WTC11 (cell line): ENCODE results near the gene ZKSCAN3. TPM values are rescaled to one million over a fixed set of nuclear protein-coding genes. Genes with fewer than 3 reads are reported as not detected.

Experiments used
- ATAC-seq: fragments of 200-7000 bp; cut with Tn5 transposase; 2 replicates; pipeline ENCODE4 v1.10.0; 2021; ENCODE audit warnings: mild to moderate bottlenecking, moderate library complexity
- CTCF ChIA-PET: fragments of 300-600 bp; sonication (Branson Sonifier 250); formaldehyde crosslinking; loops from one replicate; lab custom pipeline; 2021; ENCODE audit warnings: antibody characterized with exemption; lab: Charles Lee
- POLR2A ChIA-PET: fragments of 350-600 bp; sonication (Branson Sonifier 250); formaldehyde crosslinking; loops from one replicate; lab custom pipeline; 2021; ENCODE audit warnings: antibody characterized with exemption; lab: Charles Lee
- DNase-seq: peaks from one replicate; pipeline ENCODE4 v3.0.0; 2021; ENCODE audit warnings: low spot score
- H3K27ac Mint-ChIP-seq: 2 replicates; pipeline ENCODE4 v1.8.0; 2021; ENCODE audit warnings: mixed read lengths
- H3K27me3 Mint-ChIP-seq: 2 replicates; pipeline ENCODE4 v1.8.0; 2021; ENCODE audit warnings: low read depth, mild to moderate bottlenecking, moderate library complexity, mixed read lengths
- H3K36me3 Mint-ChIP-seq: 2 replicates; pipeline ENCODE4 v1.8.0; 2021; ENCODE audit warnings: mixed read lengths
- H3K4me1 Mint-ChIP-seq: 2 replicates; pipeline ENCODE4 v1.8.0; 2022; ENCODE audit warnings: mixed read lengths
- H3K4me3 Mint-ChIP-seq: 2 replicates; pipeline ENCODE4 v1.8.0; 2021; ENCODE audit warnings: mild to moderate bottlenecking, moderate library complexity, mixed read lengths
- H3K9me3 Mint-ChIP-seq: 2 replicates; pipeline ENCODE4 v1.8.0; 2021; ENCODE audit warnings: mixed read lengths
- E2F1 ChIP-seq: sonication (generic); formaldehyde crosslinking; IDR thresholded peaks from 2 replicates; pipeline ENCODE4 v1.8.0; 2022; ENCODE audit warnings: mild to moderate bottlenecking, missing genetic modification reagents
- FOXK1 ChIP-seq: sonication (generic); formaldehyde crosslinking; IDR thresholded peaks from 2 replicates; pipeline ENCODE4 v1.8.0; 2022; ENCODE audit warnings: mild to moderate bottlenecking, moderate library complexity, missing genetic modification reagents
- NR2C2 ChIP-seq: sonication (generic); formaldehyde crosslinking; IDR thresholded peaks from 2 replicates; pipeline ENCODE4 v1.8.0; 2022; ENCODE audit warnings: mild to moderate bottlenecking, missing genetic modification reagents
- NR3C1 ChIP-seq: sonication (generic); formaldehyde crosslinking; conservative IDR thresholded peaks from 2 replicates; pipeline ENCODE4 v1.8.1; 2023; ENCODE audit warnings: low read depth, mild to moderate bottlenecking, missing genetic modification reagents
- RELA ChIP-seq: sonication (generic); formaldehyde crosslinking; IDR thresholded peaks from 2 replicates; pipeline ENCODE4 v1.8.1; 2022; ENCODE audit warnings: missing genetic modification reagents, mild to moderate bottlenecking, borderline replicate concordance
- ZBTB21 ChIP-seq: sonication (generic); formaldehyde crosslinking; IDR thresholded peaks from 2 replicates; pipeline ENCODE4 v1.8.1; 2023; ENCODE audit warnings: mild to moderate bottlenecking, missing genetic modification reagents, borderline replicate concordance
- ZNF121 ChIP-seq: sonication (generic); formaldehyde crosslinking; IDR thresholded peaks from 2 replicates; pipeline ENCODE4 v1.8.0; 2023; ENCODE audit warnings: missing genetic modification reagents
- ZNF219 ChIP-seq: sonication (generic); formaldehyde crosslinking; IDR thresholded peaks from 2 replicates; pipeline ENCODE4 v1.8.0; 2023; ENCODE audit warnings: missing genetic modification reagents, mild to moderate bottlenecking, borderline replicate concordance
- ZNF396 ChIP-seq: fragments of 250-450 bp; sonication (Bioruptor Pico); IDR thresholded peaks from 2 replicates; pipeline ENCODE4 v1.8.0; 2021; ENCODE audit warnings: mild to moderate bottlenecking, moderate library complexity, borderline replicate concordance
- total RNA-seq: library from RNA; stranded (reverse); gene quantifications from 3 replicates; pipeline ENCODE4 v1.2.3, GENCODE V29; 2021
- TF ChIP-seq, protein P1 (sequence below): sonication (generic); formaldehyde crosslinking; IDR thresholded peaks from 2 replicates; pipeline ENCODE4 v1.8.1; 2023; ENCODE audit warnings: mild to moderate bottlenecking, missing genetic modification reagents, moderate library complexity

Gene ZKSCAN3
- total RNA-seq, 1 experiment from 2014 or later = 5.4 TPM

DNA sequence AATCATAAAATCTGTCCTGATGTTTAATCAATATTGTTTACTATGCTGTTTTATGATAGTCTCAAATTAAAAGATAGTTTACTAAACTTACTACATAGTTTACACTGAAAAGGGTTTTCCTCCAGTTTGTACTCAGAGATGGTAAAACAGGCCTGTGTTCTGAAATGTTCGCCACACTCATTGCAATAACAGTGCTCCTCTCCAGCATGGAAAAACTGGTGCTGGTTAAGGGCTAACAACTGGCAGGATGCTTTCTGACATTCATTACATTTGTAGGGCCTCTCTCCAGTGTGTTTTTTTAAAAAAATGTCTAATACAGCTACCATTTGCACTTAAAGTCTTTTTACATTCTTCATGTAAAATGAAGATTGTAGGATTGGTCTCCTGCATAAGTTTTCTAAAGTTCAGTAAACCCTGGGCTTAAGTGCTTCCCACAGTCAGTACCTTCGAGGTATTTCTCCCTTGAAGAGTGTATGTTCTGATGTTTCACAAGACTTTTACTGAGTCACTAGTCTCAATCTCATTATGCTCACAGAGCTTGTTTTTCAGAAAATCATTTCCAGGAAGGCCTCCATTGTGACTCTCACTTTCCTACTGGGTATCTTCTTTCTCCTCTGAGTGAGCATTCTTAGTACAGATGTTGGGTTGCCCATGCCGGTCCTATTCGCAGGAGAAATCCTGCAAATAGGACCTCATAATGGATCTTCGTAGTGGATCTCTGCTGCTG is 58.5 kb downstream of the ZKSCAN3 start (continued):
- TF ChIP-seq ZBTB21 (CRISPR knock-in tag) (no peak), E2F1 (CRISPR knock-in tag) (no peak)

GRCh38 chr6:28410767-28411166 is 61.0 kb downstream of the ZKSCAN3 start:
- H3K4me1 Mint-ChIP-seq = no peaks in the 10 kb centered on the region
- ATAC-seq = no peak
- CTCF ChIA-PET = no interaction called here
- DNase-seq = no peak
- POLR2A ChIA-PET = no interaction called here
- no peaks in the 10 kb centered on the region for H3K36me3 Mint-ChIP-seq
- peaks cover 3% of the 10 kb centered on the region; the same call in 1 of the 2 replicates for H3K9me3 Mint-ChIP-seq
- peaks cover 23% of the 10 kb centered on the region for H3K27me3 Mint-ChIP-seq
- TF ChIP-seq FOXK1 (CRISPR knock-in tag) (no peak), ZNF396 (CRISPR knock-in tag) (no peak), NR2C2 (no peak), ZNF121 (CRISPR knock-in tag) (no peak), ZNF219 (CRISPR knock-in tag) (no peak)
- TF ChIP-seq, protein P1, sequence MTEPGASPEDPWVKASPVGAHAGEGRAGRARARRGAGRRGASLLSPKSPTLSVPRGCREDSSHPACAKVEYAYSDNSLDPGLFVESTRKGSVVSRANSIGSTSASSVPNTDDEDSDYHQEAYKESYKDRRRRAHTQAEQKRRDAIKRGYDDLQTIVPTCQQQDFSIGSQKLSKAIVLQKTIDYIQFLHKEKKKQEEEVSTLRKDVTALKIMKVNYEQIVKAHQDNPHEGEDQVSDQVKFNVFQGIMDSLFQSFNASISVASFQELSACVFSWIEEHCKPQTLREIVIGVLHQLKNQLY = no peak
- TF ChIP-seq, all 79 proteins: peak for 0
- Mint-ChIP-seq H3K27ac (no peak overlapping the region), H3K4me3 (no peak overlapping the region)

GRCh38 chr6:28413681-28414080 is 63.9 kb downstream of the ZKSCAN3 start:
- Mint-ChIP-seq H3K36me3 (no peaks in the 10 kb centered on the region), H3K4me1 (no peaks in the 10 kb centered on the region), H3K4me3 (no peak overlapping the region)
- CTCF ChIA-PET = no interaction called here
- TF ChIP-seq FOXK1 (CRISPR knock-in tag) (no peak), NR3C1 (CRISPR knock-in tag) (no peak), RELA (CRISPR knock-in tag) (no peak)
- TF ChIP-seq, all 79 proteins: peak for 0
- POLR2A ChIA-PET = no interaction called here
- peaks cover 3% of the 10 kb centered on the region; the same call in 1 of the 2 replicates for H3K9me3 Mint-ChIP-seq
- ATAC-seq = no peak
- no peak for DNase-seq
- H3K27ac Mint-ChIP-seq = no peak overlapping the region
- peaks cover 15% of the 10 kb centered on the region for H3K27me3 Mint-ChIP-seq

Other genes starting within 250 kb of the ZKSCAN3 start
- gene ZSCAN16, start 225.3 kb upstream of the ZKSCAN3 start, total RNA-seq = 5.7 to 7.3 TPM (median 7.1 TPM) in 3 replicates
- 21.7 to 22.9 TPM (median 22.7 TPM) in 3 replicates for gene ZKSCAN8, start 208.1 kb upstream of the ZKSCAN3 start, total RNA-seq
- gene ZSCAN9, start 124.7 kb upstream of the ZKSCAN3 start, total RNA-seq = 13.0 to 15.1 TPM (median 14.5 TPM) in 3 replicates
- 6.4 to 7.3 TPM (median 7.0 TPM) in 3 replicates for gene ZKSCAN4, start 97.7 kb upstream of the ZKSCAN3 start, total RNA-seq
- 0.26 to 0.46 TPM (median 0.41 TPM) in 3 replicates for gene NKAPL, start 90.7 kb upstream of the ZKSCAN3 start, total RNA-seq
- 5.2 to 7.5 TPM (median 6.6 TPM) in 3 replicates for gene ZSCAN26, start 82.8 kb upstream of the ZKSCAN3 start, total RNA-seq
- gene PGBD1, start 68.4 kb upstream of the ZKSCAN3 start, total RNA-seq = 6.8 to 7.5 TPM (median 6.9 TPM) in 3 replicates
- 6.6 to 9.1 TPM (median 7.4 TPM) in 3 replicates for gene ZSCAN31, start 13.8 kb upstream of the ZKSCAN3 start, total RNA-seq
- gene ZSCAN12, start 49.8 kb downstream of the ZKSCAN3 start, total RNA-seq = 7.8 to 8.5 TPM (median 8.3 TPM) in 3 replicates
- gene ZSCAN23, start 93.5 kb downstream of the ZKSCAN3 start, total RNA-seq = 8.7 to 9.3 TPM (median 9.0 TPM) in 3 replicates
- gene GPX6, start 165.8 kb downstream of the ZKSCAN3 start, total RNA-seq = not detected in 3 replicates
- not detected in 3 replicates for gene GPX5, start 175.9 kb downstream of the ZKSCAN3 start, total RNA-seq